Adrenal gland (tissue), 12 donors: ENCODE data around the gene RAX2. TPM values are rescaled to one million over a fixed set of nuclear protein-coding genes. Genes with fewer than 3 reads are reported as not detected.

ENCODE experiments used
- DNase-seq, 7 donors: peaks; one replicate each; pipeline ENCODE4 v3.0.0-alpha.2; 2019 to 2020
- H3K27ac ChIP-seq, 5 donors: fragments of 200-600 bp; sonication (generic) in 4 of 5; 1 replicate in 3 of 5; 2 replicates in 2 of 5; pipeline versions ENCODE4 v1.5.1 to v1.8.0; 2016 to 2020; ENCODE audit warnings: mild to moderate bottlenecking in 1 of 5
- H3K27me3 ChIP-seq: fragments of 200-600 bp; 2 replicates; pipeline ENCODE4 v1.8.0; 2021
- H3K36me3 ChIP-seq, 2 donors: fragments of 200-600 bp; replicated peaks in 1 of 2; 1 replicate in 1 of 2; 2 replicates in 1 of 2; pipeline versions ENCODE4 v1.5.1 to v1.8.0; 2018 to 2022
- H3K4me1 ChIP-seq, 2 donors: fragments of 200-600 bp; replicated peaks in 1 of 2; 1 replicate in 1 of 2; 2 replicates in 1 of 2; pipeline versions ENCODE4 v1.5.1 to v1.8.0; 2018 to 2021
- H3K4me3 ChIP-seq, 4 donors: fragments of 200-600 bp; sonication (generic) in 3 of 4; one replicate each; pipeline ENCODE4 v1.5.1; 2016 to 2018
- H3K9me3 ChIP-seq, 3 donors: fragments of 200-600 bp; sonication (generic) in 1 of 3; replicated peaks in 1 of 3; 1 replicate in 2 of 3; 2 replicates in 1 of 3; pipeline versions ENCODE4 v1.5.1 to v1.8.0; 2016 to 2021
- CTCF ChIP-seq, 6 experiments: fragments of 450-650 bp in 4 of 6; fragments of 200-600 bp in 2 of 6; sonication (generic) in 1 of 6; IDR thresholded peaks; 1 replicate in 5 of 6; 2 replicates in 1 of 6; pipeline versions ENCODE4 v1.5.1 to v1.8.0; 2016 to 2021; ENCODE audit warnings: antibody characterized with exemption in 6 of 6, mild to moderate bottlenecking in 2 of 6, moderate library complexity in 1 of 6
- POLR2A ChIP-seq, 2 donors: fragments of 450-650 bp; IDR thresholded peaks; one replicate each; pipeline ENCODE4 v1.6.1; 2017; ENCODE audit warnings: antibody characterized with exemption in 2 of 2, mild to moderate bottlenecking in 2 of 2, moderate library complexity in 1 of 2
- WGBS, 4 donors: extraction: QIAGEN DNeasy Blood & Tissue Kit in 2 of 4; methylation state at CpG; one replicate each; pipeline versions ENCODE4 v1.1.5 to v1.1.7; 2013 to 2017; 5-methylcytosine and 5-hydroxymethylcytosine counted together
- intact Hi-C, 2 donors: fragments of 100-400 bp; cut with DNase I; formaldehyde crosslinking; loops; one replicate each; pipeline versions ENCODE4 v1.14.1 to v1.15.0; 2022 to 2023
- polyA plus RNA-seq, 3 donors: library from polyadenylated mRNA; stranded (reverse); fragments of 200-250 nt in 2 of 3; fragments of 350-450 nt in 1 of 3; fragmentation: Illumina TruSeq in 1 of 3; extraction: RNeasy Lipid Tissue Mini Kit (QIAGEN cat#74804) in 1 of 3; gene quantifications; one replicate each; pipeline ENCODE4 v1.2.3, GENCODE V29; 2013 to 2014
- total RNA-seq, 9 donors: library from RNA; depleted of rRNA in 4 of 9; stranded (reverse); fragments of >200 nt in 4 of 9; fragments of 120-200 nt in 1 of 9; fragmentation: NEBNext Ultra II Directional in 1 of 9; extraction: Animal tissue kit (Norgen Biotek cat#: 25700) in 1 of 9; gene quantifications; one replicate each; pipeline versions ENCODE4 v1.1.0 to v1.2.4, GENCODE V29; 2013 to 2023
- donor health status: healthy with polysubstance abuse.
- donor health status: Bipolar disorder and iron deficiency.
- donor health status: DM: yes; HTN: yes; CAD: no.
- donor health status: DM: no; HTN: no; CAD: no.
- donor health status: DM: no; HTN: no; CAD: no.
- donor health status: DM: yes; HTN: yes; CAD: no.

The RAX2 gene
- total and polyA plus RNA-seq, 12 donors: not detected

- Histone ChIP-seq H3K9me3 (no peaks in the 10 kb centered on the region), H3K4me1 (no peaks in the 10 kb centered on the region), H3K4me3 (no peak overlapping the region), H3K36me3 (no peaks in the 10 kb centered on the region), H3K27me3 (no peaks in the 10 kb centered on the region), H3K27ac (no peak overlapping the region)
- TF ChIP-seq POLR2A (IDR thresholded peaks at IDR 0.05) (no peak), CTCF (IDR thresholded peaks at IDR 0.05) (no peak)
- DNase-seq: no peak
- WGBS, 4 donors: 86 to 91% (median 88%) methylated on average over 15 to 32 of the region's 32 CpGs
- intact Hi-C loops: no loop called here
Measured at GRCh38 chr19:3738477-3739220, 33.4 kb downstream of the RAX2 start.

GRCh38 chr19:3737487-3738205 is 34.4 kb downstream of the RAX2 start:
- H3K4me1 ChIP-seq: no peaks in the 10 kb centered on the region
- H3K27me3 ChIP-seq: no peaks in the 10 kb centered on the region
- intact Hi-C loops: no loop called here
- no peak for DNase-seq
- H3K36me3 ChIP-seq: no peaks in the 10 kb centered on the region
- TF ChIP-seq CTCF (IDR thresholded peaks at IDR 0.05): no peak
- TF ChIP-seq POLR2A (IDR thresholded peaks at IDR 0.05): no peak
- H3K4me3 ChIP-seq: no peak overlapping the region
- no peak overlapping the region for H3K27ac ChIP-seq
- no peaks in the 10 kb centered on the region for H3K9me3 ChIP-seq
- WGBS, 4 donors: 52 to 67% (median 63%) methylated on average over 8 to 10 of the region's 10 CpGs

GRCh38 chr19:3736106-3736724 is 35.8 kb downstream of the RAX2 start:
- intact Hi-C loops: no loop called here
- H3K27ac ChIP-seq: no peak overlapping the region
- no peak for TF ChIP-seq CTCF (IDR thresholded peaks at IDR 0.05)
- no peak for TF ChIP-seq POLR2A (IDR thresholded peaks at IDR 0.05)
- DNase-seq: no peak
- 66 to 78% (median 73%) methylated on average over 5 to 21 of the region's 21 CpGs for WGBS, 4 donors
- no peaks in the 10 kb centered on the region for H3K27me3 ChIP-seq
- no peaks in the 10 kb centered on the region for H3K4me1 ChIP-seq
- no peaks in the 10 kb centered on the region for H3K36me3 ChIP-seq
- no peaks in the 10 kb centered on the region for H3K9me3 ChIP-seq
- H3K4me3 ChIP-seq: no peak overlapping the region

GRCh38 chr19:3734310-3734600 is 37.8 kb downstream of the RAX2 start:
- no peak overlapping the region for H3K4me3 ChIP-seq
- H3K4me1 ChIP-seq: no peaks in the 10 kb centered on the region
- H3K27me3 ChIP-seq: no peaks in the 10 kb centered on the region
- no peaks in the 10 kb centered on the region for H3K36me3 ChIP-seq
- no peaks in the 10 kb centered on the region for H3K9me3 ChIP-seq
- intact Hi-C loops: no loop called here
- no peak for DNase-seq
- no peak overlapping the region for H3K27ac ChIP-seq
- TF ChIP-seq CTCF (IDR thresholded peaks at IDR 0.05) (no peak), POLR2A (IDR thresholded peaks at IDR 0.05) (no peak)
- 79 to 89% (median 85%) methylated on average over 4 to 14 of the region's 14 CpGs for WGBS, 4 donors
